Measurements from ENCODE around the gene R3HDML.
"Not testable (repeated sequence)": the region's sequence is repeated elsewhere in the genome, so short reads cannot be mapped to it uniquely, and the experiment has no call there.

The R3HDML gene

DNA sequence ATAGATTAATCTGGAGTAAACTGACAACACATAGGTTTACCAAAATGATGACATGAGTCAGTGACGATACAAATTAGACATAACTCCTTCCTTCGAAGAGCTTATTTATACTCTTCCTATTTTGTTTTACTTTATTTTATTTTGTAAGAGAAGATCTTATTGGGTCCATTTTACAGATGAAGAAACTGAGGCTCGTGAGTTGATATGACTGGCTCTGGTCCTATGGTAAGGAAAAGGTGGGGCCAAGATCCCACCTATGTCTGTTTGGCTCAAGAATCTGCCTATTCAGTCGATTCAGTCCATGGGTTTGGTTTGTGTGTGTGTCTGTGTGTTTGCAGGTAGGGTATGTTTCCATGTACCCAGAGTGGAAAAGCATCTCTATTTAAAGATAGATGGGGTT is 8.4 kb upstream of the R3HDML start:
- no peak for DNase-seq (ENCODE audit: low read depth)

DNA sequence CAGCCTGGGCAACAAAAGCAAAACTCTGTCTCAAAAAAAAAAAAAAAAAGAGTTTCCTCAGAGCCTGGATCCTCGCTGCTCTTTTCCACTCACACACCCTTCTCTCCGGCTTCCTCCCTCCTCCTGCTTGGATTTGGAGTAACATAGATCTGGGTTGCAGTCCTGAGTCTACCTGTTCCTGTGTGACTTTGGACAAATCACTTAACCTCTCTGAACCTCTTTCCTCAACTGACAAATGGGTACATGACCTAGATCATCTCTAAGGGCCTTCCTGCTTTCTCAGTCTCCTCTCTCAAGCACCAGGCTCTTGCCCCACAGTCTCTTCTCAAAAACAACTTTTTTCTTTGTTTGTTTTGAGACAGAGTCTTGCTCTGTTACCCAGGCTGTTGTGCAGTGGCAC is 5.6 kb upstream of the R3HDML start:
- DNase-seq (ENCODE audit: low read depth): no peak

DNA sequence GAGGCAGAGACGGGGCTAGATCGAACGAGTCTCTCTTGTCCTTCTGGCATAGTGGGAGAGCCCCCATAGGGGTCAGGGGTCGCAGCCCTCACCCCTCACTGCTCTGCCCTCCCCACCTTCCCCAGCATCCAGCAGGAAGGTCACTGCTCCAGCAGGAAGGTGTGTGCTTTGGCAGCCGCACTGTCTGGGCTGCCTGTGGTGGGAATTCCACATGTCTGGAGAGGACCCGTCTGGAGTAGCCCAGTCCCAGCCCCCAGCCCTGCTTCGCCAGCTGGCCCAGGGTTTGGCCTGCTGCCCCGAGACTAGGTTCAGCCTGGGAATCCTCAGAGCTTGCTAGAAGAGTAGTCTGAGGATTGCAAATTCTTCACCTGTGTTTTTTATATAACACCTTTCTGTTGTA is 2.5 kb upstream of the R3HDML start:
- DNase-seq (ENCODE audit: low read depth): no peak

DNA sequence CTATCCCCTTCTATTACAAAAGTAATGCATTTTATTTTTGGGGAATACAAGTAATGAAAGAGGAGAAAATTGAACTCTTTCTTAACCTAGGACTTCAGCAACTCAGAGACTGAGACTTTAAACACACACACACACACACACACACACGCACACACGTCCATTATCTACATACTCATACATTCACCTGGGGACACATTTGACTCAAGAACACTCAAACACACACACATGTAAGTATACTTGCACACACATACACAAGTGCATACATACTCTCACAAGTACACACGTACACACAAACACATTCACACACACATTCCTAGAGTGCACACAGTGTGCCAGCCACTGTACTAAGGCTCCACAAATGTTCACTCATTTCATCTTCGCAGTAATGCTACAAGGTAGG is 2.1 kb upstream of the R3HDML start:
- DNase-seq (ENCODE audit: low read depth): no peak

DNA sequence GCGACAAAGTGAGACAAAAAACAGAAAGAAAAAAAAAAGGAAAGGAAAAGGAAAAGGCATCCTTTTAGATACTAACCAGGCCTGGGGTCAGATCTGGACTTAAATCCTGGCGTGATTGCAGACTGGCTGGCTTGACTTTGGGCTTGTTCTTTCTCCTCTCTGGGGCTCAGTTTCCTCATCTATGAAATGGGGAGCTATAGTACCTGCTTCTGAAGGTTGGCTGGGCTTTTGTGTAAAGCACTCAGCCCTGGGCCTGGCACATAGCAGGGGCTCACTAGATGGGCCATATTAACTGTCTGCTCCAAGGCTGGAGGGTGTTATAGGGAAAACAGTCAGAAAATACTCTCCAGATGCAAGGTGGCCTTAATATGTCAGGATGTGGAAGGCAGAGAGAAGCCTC is 1.2 kb upstream of the R3HDML start:
- DNase-seq (ENCODE audit: low read depth): no peak

DNA sequence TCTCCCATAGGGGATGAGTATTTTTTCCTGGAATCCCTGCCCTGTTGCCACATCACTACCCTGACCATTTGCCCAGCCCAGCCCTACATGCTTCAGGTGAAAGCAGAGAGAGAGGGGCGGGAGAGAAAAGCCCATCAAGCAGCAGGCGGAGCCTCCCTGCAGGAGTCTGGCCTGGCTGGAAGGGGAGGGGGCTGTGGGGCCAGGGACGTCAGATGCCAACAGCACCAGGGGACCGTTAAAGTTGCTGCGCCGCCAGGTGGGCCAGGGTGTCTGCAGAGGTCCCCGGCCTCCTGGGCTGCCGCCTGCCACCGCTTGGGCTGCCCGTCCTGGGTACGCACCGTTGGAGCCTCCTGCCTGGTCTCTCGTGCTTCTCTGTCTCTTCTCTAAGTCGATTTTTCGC is 757 bp upstream of the R3HDML start:
- DNase-seq (ENCODE audit: low read depth): no peak

DNA sequence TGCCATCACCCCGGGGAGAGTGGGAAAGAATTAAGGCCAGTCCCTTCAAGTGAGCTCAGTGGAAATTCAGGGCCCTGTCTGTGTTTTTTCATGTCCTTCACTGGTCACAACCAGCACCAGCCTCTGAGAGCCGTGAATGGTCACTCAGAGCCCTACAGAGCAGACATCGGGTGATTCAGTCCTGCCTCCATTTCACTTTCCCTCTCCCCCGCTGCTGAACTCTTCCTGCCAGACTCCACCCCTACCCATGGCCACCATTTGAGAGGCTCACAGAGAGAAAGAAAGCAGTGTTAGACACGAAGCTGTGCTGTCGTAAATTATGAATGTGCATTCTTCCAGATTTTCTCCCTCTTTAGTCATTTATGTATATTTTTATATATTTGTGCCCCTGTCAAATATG is 5.4 kb downstream of the R3HDML start:
- no peak for DNase-seq (ENCODE audit: low read depth)

DNA sequence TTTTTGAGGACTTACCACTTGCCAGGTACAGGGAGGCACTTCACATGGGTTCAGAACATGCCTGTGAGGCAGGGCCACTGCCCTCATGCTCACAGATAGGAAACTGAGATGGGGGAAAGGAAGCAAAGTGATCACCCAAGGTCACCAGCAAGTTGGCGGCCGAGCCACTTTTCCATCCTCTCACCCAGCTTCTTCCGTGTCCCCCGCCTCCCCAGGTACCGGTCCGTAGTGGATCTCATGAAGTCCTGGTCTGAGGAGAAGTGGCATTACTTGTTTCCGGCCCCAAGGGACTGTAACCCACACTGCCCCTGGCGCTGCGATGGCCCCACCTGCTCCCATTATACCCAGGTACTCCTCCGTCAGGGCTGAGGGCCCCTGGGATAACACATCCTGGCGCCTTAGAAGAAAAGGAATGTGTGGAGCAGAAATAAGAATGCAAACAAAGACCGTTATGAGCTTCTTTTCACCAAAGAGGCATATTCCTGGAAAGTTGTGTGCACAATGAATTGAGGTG is 6.4 kb downstream of the R3HDML start:
- DNase-seq (ENCODE audit: low read depth): no peak

DNA sequence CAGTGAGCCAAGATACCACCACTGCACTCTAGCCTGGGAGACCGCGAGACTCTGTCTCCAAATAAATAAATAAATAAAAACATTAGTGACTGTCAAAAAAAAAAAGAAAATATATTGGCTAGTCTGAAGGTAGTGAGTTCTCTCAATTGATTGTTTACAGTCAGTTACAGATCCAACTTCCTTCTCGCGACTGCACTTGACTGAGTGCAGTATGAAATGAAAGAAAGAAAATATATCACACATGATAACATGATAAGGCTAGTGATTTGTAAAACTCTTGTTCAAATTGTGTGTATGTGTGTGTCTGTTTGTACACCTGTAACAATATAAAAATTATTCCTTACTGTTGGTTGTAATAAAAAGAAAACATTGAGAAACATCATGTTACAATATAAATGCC is 7.9 kb downstream of the R3HDML start:
- DNase-seq (ENCODE audit: low read depth): no peak

DNA sequence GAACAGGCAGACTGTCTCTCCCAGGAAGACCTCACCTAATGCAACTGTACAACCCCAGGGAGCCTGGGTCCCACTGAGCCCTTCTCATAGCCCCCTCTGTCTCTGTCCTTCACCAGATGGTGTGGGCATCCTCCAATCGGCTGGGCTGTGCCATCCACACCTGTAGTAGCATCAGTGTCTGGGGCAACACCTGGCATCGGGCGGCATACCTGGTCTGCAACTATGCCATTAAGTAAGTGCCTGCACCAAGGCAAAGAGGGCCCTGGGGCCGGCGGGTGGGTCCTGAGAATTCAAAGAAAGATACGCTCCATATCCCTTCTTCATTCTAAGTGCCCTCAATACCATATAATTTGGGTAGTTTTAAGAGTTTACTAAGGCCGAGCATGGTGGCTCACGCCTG is 8.3 kb downstream of the R3HDML start:
- no peak for DNase-seq (ENCODE audit: low read depth)

DNA sequence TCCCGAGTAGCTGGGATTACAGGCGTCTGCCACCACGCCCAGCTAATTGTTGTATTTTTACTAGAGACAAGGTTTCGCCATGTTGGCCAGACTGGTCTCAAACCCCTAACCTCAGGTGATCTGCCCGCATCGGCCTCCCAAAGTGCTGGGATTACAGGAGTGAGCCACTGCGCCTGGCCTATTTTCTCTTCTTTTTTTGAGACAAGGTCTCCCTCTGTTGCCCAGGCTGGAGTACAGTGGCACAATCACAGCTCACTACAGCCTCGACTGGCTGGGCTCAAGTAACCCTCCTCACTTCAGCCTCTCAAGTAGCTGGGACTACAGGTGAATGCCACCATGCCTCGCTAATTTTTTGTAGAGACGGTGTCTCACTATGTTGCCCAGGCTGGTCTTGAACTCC is 9.1 kb downstream of the R3HDML start:
- DNase-seq (ENCODE audit: low read depth): not testable (repeated sequence)

DNA sequence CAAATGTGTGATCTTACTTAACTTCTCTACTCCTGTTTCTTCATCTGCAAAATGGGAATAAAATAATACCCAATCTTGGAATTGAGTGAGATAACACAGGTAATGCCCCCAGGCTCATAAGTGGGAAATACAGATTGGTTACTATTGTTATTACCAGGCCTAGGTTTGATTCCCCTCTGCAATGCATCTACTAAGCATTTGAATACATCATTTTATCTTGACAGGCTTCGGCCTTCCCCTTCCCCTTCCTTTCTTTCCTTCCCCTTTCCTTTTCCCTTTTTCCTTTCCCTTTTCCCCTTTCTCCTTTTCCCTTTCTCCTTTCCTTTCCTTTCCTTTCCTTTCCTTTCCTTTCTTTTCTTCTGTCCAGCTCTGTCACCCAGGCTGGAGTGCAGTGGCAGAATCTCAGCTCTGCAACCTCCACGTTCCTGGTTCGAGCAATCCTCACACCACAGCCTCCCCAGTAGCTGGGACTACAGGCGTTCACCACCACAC is 11.4 kb downstream of the R3HDML start:
- DNase-seq (ENCODE audit: low read depth): no peak

DNA sequence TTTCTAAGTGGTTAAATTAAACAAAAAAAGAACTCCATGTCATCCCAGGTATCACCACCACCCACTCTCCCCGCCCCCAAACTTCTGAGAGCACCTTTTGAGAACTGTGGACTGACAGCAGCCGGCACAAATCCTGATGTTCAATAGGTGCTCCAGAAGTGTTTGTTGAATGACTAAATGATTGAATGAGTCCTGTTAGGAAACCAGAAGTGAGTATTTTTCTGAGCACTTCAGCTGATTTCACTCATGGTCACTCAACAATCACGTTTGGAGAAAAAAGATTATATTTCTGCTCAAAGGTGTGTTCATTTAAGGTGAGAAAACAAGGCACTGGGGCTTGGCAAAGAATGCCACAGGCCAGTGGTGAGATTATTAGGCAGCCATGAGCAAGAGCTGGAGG is 12.5 kb downstream of the R3HDML start:
- DNase-seq (ENCODE audit: low read depth): no peak

DNA sequence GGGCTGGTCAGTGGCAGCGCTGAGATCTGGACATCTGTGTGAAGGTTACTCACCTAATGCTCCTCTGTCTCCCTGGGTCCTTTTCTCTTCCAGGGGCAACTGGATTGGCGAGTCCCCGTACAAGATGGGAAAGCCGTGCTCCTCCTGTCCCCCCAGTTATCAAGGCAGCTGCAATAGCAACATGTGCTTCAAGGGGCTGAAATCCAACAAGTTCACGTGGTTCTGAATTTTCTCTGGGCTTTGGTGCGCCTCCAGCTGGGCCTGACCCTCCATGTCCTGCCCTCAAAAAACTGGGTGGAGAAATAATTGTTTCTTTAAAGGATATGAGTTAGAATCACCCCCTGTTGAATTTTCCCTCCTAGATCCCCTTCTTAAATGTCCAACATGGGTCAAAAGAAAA is 13.7 kb downstream of the R3HDML start:
- no peak for DNase-seq (ENCODE audit: low read depth)

DNA sequence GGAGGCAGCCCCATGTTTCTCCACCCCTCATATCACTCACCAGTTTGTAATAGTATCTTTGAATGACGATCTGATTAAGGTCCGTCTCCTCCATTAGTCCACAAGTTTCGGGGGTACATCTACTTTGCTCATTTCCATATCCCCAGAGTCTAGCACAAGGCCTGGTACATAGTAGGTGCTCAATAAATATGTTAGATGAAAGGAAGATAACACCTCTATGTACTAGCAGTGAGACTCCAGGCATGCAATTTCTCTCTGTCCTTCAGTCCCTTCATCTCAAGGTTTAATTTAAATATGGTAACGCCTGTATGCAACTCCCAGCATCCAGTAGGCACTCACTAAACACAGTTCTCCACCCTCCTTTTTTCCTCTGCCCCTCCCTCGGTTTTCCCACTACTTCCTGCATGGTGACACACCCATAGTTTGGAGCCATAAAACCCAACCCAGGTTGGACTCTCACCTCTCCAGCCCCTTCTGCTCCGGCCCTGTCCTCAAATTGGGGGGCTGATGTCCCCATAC is 18.2 kb downstream of the R3HDML start:
- DNase-seq (ENCODE audit: low read depth): no peak

DNA sequence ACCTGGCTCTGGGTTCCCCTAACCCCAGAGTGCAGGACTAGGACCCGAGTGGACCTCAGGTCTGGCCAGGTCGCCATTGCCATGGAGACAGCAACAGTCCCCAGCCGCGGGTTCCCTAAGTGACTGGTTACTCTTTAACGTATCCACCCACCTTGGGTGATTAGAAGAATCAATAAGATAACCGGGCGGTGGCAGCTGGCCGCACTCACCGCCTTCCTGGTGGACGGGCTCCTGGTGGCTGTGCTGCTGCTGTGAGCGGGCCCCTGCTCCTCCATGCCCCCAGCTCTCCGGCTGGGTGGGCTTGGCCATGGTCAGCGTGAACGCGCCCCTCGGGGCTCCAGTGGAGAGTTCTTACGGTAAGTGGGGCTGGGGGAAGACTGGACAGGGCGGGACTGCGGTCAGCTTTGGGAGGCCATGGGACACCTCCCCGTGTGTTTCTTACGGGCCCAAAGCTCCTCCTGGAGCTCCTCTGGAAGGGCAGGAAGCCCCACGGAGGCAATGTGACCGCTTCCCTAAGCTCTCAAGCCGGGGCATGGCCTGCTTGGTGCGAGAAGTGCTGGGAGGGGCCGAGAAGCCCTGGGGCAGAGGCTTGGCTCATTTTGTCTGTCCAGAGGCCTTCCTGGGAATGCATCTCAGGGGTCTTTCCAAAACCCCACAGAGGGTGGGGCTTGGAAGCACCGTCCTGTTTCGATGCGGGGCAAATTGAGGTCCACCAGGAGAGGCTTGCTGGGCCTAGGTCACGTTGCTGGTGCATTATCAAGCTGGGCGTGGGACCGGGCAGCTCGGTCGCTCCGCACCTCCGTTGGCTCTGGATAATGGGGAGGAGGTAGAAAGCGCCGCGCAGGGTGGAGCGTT is 18.9 kb downstream of the R3HDML start, which contains the start of gene HNF4A:
HNF4A (plus strand) TSS at position 202 of the 855 bp plus-strand sequence; CDS start at position 308, 106 bp downstream.
- DNase-seq (ENCODE audit: low read depth): no peak

DNA sequence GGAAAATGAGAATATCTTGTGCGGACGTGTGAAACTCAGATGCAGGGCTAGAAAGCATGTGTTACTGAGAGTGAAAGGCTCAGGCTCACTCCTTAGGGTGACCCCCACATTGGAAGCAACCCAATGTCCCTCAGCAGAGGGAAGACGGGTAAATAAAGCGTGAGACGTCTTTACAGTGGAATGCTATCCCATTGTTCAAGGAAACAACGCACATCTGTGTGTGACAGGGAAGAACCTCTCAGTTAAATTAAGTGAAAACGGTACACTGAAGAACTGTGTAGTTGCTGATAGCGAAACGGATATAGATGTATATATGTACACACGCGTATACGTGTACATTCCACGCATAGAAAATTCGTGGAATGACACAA is 19.5 kb downstream of the R3HDML start:
- DNase-seq (ENCODE audit: low read depth): no peak

DNA sequence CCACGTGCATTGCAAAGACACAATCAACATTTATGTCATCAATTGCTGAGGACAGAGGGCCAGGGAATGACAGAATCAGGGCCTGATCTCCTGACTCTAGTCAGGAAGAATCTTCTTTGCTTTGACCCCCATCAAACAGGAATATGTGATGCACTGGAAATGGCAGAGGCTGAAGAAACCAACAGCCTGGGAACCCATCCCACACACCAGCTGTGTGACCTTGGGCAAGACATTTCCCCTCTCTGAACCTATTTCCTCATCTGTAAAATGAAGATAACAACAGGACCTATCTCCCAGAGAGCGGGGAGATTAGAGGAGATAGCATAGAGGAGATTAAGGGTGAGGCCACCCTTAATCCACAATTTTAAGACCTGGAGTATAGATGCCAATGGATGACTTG is 20.2 kb downstream of the R3HDML start:
- no peak for DNase-seq (ENCODE audit: low read depth)

DNA sequence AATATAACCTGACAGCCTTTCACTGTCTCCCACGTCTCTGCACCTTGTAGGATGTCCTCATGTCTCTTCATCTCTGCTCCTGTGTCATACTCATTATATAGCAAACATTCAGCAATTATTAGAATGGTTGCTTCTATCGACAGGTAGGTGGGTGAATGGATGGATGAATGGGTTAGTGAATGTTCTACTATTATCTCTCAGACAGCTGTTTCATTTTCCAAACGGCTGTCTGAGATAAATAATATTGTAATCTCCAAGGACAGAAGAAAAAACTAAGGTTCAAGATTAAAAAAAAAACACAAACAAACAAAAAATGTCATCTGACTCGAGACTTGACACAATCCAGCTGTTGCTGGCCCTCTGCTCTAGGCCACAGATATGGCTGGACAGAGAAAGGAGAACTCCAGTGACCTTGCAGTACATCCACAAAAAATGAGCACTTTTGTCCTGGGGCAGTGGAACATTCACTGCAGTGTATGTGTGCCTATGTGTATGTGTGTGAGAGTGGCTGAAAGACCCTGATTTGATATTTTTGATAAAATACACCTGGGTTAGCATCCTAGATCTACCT is 20.8 kb downstream of the R3HDML start:
- DNase-seq (ENCODE audit: low read depth): no peak

DNA sequence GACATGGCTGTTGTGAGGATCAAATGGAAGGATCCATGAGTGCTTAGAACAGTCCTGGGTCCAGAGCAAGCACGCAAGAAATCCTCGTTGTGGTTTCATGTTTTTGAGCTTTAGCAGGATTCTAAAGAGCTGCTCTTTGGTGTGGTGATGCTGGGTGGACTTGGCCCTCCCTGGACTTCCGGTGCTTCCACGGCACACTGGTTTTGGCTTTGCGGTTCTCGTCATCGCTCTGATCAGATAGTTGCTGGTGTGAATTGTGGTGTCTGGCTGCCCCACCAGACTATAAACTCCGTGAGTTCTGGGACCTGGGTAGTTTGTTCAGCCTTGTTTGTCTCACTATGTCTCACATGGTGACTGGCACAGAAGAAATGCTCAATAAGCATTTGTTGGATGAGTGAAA is 21.9 kb downstream of the R3HDML start:
- DNase-seq (ENCODE audit: low read depth): no peak

DNA sequence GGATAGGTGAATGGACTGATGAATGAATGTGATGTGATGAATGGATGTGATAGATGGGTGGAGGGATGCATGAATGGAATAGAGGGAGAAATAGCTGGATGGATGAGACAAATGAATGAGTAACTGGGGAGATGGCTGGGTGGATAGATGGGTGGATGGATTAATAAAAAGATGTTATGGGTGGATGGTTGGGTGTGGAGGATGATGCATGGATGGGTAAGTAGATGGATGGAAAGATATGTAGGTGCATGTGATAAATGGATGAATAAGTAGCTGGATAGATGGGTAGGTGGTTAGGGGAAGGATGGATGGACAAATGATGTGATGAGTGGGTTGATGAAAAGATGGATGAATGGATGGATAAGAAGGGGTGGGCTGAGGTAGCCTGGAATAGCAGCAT is 23.4 kb downstream of the R3HDML start:
- DNase-seq (ENCODE audit: low read depth): no peak

DNA sequence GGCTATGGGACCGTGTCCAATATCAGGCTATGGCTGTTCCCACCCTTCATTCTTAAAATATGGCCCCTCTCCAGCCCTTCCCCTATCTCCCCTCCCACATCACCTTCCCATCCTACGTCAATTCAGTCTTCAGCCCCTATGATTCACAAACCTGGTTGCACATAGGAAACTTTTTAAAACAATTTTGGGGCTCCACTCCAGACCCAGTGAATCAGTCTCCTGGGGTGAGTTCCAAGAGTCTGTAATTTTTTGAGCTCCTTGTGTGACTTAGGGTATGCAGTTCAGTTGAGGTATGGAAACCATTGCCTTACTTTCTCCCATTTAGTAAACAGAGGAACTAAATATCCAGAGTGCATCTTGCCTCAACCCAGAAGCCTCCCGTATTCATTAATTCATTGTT is 24.2 kb downstream of the R3HDML start:
- DNase-seq (ENCODE audit: low read depth): no peak

DNA sequence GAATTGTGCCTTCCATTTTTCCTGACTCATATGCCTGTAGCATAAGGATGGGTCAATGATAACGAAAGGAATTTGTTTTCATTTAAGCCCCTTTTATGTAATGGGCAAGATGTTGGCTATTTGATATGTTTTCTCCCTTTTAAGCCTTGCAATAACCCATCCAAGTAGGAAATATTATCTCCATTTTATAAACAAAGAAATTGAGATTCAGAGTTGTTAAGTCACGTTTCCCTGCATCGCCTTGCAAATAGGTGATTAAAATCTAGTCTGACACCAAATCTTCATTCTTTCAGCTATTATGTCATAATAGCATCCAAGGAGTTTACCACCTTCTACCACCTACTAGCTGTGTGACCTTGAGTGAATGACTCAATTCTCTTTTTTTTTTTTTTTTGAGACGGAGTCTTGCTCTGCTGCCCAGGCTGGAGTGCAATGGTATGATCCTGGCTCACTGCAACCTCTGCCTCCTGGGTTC is 25.7 kb downstream of the R3HDML start:
- no peak for DNase-seq (ENCODE audit: low read depth)
